GM12878 (cell line): ENCODE data around the gene NBEAL1. TPM values are rescaled to one million over a fixed set of nuclear protein-coding genes. Genes with fewer than 3 reads are reported as not detected.

Experiments
- ATF7 ChIP-seq: fragments of 450-650 bp; IDR thresholded peaks from 2 replicates; pipeline ENCODE4 v1.6.1; 2016; ENCODE audit warnings: low read depth, mild to moderate bottlenecking
- CHD2 ChIP-seq: IDR thresholded peaks from 2 replicates; pipeline ENCODE4 v1.6.1; 2011; ENCODE audit warnings: low read depth, low read length, improper control_type of control experiment, borderline replicate concordance
- E2F8 ChIP-seq: fragments of 450-650 bp; IDR thresholded peaks from 2 replicates; pipeline ENCODE4 v1.6.1; 2018; ENCODE audit warnings: mild to moderate bottlenecking, low read depth, moderate library complexity; ENCODE audit not compliant: partially characterized antibody
- HDAC2 ChIP-seq: fragments of 200-600 bp; sonication (generic); IDR thresholded peaks from 2 replicates; pipeline ENCODE4 v1.6.1; 2017
- HSF1 ChIP-seq: fragments of 150-350 bp; IDR thresholded peaks from 2 replicates; pipeline ENCODE4 v1.6.1; 2014; ENCODE audit warnings: mild to moderate bottlenecking, low read depth, low read length
- MAX ChIP-seq: IDR thresholded peaks from 2 replicates; pipeline ENCODE4 v1.6.1; 2012; ENCODE audit warnings: low read depth, low read length, improper control_type of control experiment
- MLLT1 ChIP-seq: fragments of 450-650 bp; IDR thresholded peaks from 2 replicates; pipeline ENCODE4 v1.6.1; 2016; ENCODE audit warnings: mild to moderate bottlenecking
- MXI1 ChIP-seq: fragments of 150-350 bp; IDR thresholded peaks from 2 replicates; pipeline ENCODE4 v1.6.1; 2011; ENCODE audit warnings: low read depth, mild to moderate bottlenecking, inconsistent platforms, low read length, improper control_type of control experiment
- NFYA ChIP-seq: IDR thresholded peaks from 2 replicates; pipeline ENCODE4 v1.6.1; 2011; ENCODE audit warnings: low read depth, mild to moderate bottlenecking, low read length, improper control_type of control experiment, borderline replicate concordance
- polyA plus RNA-seq, 11 experiments: library from polyadenylated mRNA; depleted of rRNA in 4 of 11; unstranded in 6 of 11; stranded (reverse) in 5 of 11; fragments of >200 nt; fragmentation: Nextera tagmentation in 4 of 11; fragmentation: Illumina TruSeq in 1 of 11; extraction: Ambion mirVana in 4 of 11; extraction: Trizol in 1 of 11; gene quantifications; 1 replicate in 1 of 11; 2 replicates in 10 of 11; pipeline versions ENCODE4 v1.2.1 to v1.2.3, GENCODE V29; 2011 to 2016; ENCODE audit warnings: inconsistent platforms in 2 of 11, missing spikeins in 2 of 11, low read depth in 1 of 11
- total RNA-seq, 4 experiments: library from RNA; depleted of rRNA in 3 of 4; stranded (reverse); fragments of >200 nt in 3 of 4; fragmentation: Illumina TruSeq in 1 of 4; extraction: Trizol in 1 of 4; gene quantifications; 2 replicates each; pipeline versions ENCODE4 v1.2.1 to v1.2.3, GENCODE V29; 2013 to 2021
- TF ChIP-seq, protein P1 (sequence below): fragments of 450-650 bp; IDR thresholded peaks from 2 replicates; pipeline ENCODE4 v1.6.1; 2017; ENCODE audit warnings: mild to moderate bottlenecking, moderate library complexity
- TF ChIP-seq, protein P2 (sequence below): IDR thresholded peaks from 2 replicates; pipeline ENCODE4 v1.6.1; 2011; ENCODE audit warnings: mild to moderate bottlenecking, low read depth, low read length, moderate library complexity; ENCODE audit not compliant: insufficient replicate concordance
- TF ChIP-seq, protein P3 (sequence below): fragments of 450-650 bp; formaldehyde crosslinking; IDR thresholded peaks from 2 replicates; pipeline ENCODE4 v1.4.0; 2020; ENCODE audit warnings: mild to moderate bottlenecking, moderate library complexity

The NBEAL1 gene
- total and polyA plus RNA-seq, 10 of the 15 experiments (the other 5 are each of a cell fraction or from before 2014, with no cell fraction given), result 1.9 to 16.1 (median 7.2) TPM

GRCh38 chr2:203014456-203015199 is at the start of gene NBEAL1 (continued):
- TF ChIP-seq, protein P1, sequence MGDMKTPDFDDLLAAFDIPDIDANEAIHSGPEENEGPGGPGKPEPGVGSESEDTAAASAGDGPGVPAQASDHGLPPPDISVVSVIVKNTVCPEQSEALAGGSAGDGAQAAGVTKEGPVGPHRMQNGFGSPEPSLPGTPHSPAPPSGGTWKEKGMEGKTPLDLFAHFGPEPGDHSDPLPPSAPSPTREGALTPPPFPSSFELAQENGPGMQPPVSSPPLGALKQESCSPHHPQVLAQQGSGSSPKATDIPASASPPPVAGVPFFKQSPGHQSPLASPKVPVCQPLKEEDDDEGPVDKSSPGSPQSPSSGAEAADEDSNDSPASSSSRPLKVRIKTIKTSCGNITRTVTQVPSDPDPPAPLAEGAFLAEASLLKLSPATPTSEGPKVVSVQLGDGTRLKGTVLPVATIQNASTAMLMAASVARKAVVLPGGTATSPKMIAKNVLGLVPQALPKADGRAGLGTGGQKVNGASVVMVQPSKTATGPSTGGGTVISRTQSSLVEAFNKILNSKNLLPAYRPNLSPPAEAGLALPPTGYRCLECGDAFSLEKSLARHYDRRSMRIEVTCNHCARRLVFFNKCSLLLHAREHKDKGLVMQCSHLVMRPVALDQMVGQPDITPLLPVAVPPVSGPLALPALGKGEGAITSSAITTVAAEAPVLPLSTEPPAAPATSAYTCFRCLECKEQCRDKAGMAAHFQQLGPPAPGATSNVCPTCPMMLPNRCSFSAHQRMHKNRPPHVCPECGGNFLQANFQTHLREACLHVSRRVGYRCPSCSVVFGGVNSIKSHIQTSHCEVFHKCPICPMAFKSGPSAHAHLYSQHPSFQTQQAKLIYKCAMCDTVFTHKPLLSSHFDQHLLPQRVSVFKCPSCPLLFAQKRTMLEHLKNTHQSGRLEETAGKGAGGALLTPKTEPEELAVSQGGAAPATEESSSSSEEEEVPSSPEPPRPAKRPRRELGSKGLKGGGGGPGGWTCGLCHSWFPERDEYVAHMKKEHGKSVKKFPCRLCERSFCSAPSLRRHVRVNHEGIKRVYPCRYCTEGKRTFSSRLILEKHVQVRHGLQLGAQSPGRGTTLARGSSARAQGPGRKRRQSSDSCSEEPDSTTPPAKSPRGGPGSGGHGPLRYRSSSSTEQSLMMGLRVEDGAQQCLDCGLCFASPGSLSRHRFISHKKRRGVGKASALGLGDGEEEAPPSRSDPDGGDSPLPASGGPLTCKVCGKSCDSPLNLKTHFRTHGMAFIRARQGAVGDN, result peak; percentile 71
- TF ChIP-seq, protein P2, sequence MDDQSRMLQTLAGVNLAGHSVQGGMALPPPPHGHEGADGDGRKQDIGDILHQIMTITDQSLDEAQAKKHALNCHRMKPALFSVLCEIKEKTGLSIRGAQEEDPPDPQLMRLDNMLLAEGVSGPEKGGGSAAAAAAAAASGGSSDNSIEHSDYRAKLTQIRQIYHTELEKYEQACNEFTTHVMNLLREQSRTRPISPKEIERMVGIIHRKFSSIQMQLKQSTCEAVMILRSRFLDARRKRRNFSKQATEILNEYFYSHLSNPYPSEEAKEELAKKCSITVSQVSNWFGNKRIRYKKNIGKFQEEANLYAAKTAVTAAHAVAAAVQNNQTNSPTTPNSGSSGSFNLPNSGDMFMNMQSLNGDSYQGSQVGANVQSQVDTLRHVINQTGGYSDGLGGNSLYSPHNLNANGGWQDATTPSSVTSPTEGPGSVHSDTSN, result peak; percentile 64
- TF ChIP-seq MLLT1 (peak; percentile 43; the same call in 1 of the 2 replicates), ATF7 (peak; percentile 94), MXI1 (peak; percentile 44; the same call in 1 of the 2 replicates), HDAC2 (no peak), MAX (0 out of 2 replicates have a peak, but pooled peaks have one; percentile 36), E2F8 (peak; percentile 1), CHD2 (peak; percentile 60; the same call in 1 of the 2 replicates), HSF1 (no peak), NFYA (no peak)
- TF ChIP-seq, protein P3, sequence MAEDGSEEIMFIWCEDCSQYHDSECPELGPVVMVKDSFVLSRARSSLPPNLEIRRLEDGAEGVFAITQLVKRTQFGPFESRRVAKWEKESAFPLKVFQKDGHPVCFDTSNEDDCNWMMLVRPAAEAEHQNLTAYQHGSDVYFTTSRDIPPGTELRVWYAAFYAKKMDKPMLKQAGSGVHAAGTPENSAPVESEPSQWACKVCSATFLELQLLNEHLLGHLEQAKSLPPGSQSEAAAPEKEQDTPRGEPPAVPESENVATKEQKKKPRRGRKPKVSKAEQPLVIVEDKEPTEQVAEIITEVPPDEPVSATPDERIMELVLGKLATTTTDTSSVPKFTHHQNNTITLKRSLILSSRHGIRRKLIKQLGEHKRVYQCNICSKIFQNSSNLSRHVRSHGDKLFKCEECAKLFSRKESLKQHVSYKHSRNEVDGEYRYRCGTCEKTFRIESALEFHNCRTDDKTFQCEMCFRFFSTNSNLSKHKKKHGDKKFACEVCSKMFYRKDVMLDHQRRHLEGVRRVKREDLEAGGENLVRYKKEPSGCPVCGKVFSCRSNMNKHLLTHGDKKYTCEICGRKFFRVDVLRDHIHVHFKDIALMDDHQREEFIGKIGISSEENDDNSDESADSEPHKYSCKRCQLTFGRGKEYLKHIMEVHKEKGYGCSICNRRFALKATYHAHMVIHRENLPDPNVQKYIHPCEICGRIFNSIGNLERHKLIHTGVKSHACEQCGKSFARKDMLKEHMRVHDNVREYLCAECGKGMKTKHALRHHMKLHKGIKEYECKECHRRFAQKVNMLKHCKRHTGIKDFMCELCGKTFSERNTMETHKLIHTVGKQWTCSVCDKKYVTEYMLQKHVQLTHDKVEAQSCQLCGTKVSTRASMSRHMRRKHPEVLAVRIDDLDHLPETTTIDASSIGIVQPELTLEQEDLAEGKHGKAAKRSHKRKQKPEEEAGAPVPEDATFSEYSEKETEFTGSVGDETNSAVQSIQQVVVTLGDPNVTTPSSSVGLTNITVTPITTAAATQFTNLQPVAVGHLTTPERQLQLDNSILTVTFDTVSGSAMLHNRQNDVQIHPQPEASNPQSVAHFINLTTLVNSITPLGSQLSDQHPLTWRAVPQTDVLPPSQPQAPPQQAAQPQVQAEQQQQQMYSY (CRISPR knock-in tag), result no peak
